HG03565 (cell line): ENCODE measurements around the gene SLC9A5.

Experiments
- ATAC-seq: cut with Tn5 transposase; IDR thresholded peaks from one replicate; pipeline ENCODE4 v1.9.1; 2021; ENCODE audit warnings: mild to moderate bottlenecking, moderate library complexity; ENCODE audit not compliant: unreplicated experiment

SLC9A5 gene

DNA sequence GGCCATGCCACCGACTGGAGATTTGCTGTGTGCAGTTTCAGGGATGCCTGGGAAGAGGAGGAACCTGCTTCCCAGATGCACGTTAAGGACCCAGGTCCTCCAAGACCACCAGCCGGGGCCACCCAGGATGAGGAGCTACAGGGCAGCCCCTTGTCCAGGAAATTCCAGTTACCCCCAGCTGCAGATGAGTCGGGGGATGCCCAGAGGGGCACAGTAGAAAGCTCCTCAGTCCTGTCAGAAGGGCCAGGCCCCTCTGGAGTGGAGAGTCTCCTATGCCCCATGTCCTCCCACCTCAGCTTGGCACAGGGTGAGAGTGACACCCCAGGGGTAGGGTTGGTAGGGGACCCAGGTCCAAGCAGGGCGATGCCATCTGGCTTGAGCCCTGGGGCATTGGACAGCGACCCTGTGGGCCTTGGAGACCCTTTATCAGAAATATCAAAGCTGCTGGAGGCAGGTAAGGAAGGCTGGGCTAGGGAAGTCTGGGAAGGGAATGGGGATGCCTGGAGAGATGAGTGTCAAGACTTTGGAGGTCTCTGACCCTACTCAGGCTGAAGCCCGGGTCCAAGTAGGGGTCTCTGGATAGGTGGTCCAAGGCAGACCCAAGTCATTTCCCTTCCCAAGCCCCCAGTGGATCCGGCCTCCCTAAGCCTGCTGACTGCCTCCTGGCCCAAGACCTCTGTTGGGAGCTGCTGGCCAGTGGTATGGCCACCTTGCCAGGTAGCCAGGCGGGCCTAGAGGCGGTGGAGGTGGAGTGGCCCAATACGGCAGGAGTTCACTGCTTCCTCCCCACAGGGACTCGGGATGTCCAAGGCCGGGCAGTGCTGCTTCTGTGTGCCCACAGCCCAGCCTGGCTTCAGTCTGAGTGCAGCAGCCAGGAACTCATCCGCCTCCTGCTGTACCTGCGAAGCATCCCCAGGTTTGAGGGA, 31.6 kb downstream of the SLC9A5 start:
- ATAC-seq, result no peak

DNA sequence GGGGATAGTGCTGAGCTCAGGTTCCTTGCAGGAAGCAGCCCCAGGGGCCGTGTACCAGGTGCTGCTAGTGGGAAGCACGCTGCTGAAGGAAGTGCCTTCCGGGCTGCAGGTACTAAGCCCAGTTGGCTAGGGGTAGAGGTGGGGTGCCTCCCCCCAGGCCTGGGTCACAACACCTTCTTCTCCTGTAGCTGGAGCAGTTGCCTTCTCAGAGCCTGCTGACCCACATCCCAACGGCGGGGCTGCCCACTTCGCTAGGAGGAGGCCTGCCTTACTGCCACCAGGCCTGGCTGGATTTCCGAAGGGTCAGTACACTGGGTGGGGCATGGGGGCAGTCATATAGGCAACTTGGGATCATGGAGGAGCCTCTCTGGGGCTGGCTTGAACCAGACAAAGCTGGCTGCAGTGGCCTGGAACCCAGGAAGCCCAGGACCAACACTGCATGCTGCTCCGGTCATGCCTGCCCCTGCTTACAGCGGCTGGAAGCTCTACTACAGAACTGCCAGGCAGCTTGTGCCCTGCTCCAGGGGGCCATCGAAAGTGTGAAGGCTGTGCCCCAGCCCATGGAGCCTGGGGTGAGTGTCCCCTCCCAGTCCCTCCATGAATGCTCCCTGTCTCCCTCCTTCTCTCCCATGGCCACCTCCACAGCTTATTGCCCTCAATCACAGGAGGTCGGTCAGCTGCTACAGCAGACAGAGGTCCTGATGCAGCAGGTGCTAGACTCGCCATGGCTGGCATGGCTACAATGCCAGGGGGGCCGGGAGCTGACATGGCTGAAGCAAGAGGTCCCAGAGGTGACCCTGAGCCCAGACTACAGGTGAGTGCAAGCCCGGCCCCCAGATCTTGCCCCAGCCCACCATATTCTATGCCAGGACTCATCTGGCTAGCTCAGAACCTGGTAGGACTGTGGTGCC, 33.0 kb downstream of the SLC9A5 start:
- ATAC-seq, result no peak

DNA sequence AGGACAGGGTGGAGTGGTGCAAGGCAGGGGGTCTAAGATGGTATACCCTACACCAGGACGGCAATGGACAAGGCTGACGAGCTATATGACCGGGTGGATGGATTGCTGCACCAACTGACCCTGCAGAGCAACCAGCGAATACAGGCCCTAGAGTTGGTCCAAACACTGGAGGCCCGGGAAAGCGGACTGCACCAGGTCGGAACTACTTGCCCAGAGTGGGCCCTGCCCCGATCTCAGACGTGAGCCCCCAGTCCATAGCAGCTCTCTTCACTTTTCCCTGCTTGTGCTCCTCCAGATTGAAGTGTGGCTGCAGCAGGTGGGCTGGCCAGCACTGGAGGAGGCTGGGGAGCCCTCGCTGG, 33.6 kb downstream of the SLC9A5 start:
- no peak for ATAC-seq

DNA sequence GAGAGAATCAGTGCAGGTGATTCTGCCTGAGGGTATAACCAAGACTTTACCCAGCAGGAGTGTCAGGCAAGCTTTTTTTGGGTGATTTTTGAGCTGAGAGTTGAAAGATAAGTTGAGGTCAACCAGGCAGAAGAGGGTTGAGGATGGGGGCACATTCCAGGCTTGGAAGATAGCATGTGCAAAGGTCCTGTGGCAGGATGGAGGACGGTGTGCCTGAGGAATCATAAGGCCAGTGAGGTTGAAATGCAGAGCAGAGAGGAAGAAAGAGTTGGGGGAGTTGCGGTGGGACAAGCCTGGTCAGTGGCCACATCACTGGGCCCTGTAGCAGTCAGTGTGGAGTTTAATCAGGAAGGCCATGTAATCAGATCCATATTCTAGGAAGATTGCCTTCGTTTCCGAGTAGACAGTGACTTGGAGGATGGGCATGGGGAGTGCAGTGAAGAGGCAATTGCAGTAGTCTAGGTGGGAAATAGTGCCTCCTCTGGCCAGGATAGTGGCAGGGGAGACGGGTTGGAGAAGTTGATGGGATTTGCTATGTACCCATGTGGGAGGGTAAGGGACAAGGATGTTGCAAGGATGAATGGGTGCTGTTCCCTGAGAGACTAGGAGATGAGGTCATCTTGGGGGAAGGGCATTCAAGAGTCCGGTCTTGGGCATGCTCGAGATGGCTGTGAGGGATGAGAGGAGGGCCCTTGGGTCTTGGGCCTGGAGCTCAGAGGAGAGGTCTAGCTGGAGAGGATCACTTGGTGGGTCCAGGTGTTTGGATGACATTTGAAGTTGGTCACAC, 34.5 kb downstream of the SLC9A5 start:
- no peak for ATAC-seq

- ATAC-seq, result no peak
Observed at GRCh38 chr16:67283826-67284555, 35.2 kb downstream of the SLC9A5 start.

DNA sequence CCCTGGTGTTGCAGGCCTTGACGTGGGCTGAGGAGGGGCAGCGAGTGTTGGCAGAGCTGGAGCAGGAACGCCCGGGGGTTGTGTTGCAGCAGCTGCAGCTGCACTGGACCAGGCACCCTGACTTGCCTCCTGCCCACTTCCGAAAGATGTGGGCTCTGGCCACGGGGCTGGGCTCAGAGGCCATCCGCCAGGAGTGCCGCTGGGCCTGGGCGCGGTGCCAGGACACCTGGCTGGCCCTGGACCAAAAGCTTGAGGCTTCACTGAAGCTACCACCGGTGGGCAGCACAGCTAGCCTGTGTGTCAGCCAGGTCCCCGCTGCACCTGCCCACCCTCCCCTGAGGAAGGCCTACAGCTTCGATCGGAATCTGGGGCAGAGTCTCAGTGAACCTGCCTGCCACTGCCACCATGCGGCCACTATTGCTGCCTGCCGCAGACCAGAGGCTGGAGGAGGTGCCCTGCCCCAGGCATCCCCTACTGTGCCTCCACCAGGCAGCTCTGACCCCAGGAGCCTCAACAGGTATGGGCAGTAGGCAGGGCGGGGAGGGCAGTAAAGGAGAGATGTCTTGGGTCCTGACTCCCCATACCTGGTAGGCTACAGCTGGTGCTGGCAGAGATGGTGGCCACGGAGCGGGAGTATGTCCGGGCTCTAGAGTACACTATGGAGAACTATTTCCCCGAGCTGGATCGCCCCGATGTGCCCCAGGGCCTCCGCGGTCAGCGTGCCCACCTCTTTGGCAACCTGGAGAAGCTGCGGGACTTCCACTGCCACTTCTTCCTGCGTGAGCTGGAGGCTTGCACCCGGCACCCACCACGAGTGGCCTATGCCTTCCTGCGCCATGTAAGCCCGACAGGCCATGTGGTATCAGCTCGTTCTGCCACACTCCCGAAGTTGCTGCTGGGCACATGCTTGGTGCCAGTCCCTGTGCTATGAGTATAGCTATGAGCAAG, 36.2 kb downstream of the SLC9A5 start:
- ATAC-seq, result no peak

DNA sequence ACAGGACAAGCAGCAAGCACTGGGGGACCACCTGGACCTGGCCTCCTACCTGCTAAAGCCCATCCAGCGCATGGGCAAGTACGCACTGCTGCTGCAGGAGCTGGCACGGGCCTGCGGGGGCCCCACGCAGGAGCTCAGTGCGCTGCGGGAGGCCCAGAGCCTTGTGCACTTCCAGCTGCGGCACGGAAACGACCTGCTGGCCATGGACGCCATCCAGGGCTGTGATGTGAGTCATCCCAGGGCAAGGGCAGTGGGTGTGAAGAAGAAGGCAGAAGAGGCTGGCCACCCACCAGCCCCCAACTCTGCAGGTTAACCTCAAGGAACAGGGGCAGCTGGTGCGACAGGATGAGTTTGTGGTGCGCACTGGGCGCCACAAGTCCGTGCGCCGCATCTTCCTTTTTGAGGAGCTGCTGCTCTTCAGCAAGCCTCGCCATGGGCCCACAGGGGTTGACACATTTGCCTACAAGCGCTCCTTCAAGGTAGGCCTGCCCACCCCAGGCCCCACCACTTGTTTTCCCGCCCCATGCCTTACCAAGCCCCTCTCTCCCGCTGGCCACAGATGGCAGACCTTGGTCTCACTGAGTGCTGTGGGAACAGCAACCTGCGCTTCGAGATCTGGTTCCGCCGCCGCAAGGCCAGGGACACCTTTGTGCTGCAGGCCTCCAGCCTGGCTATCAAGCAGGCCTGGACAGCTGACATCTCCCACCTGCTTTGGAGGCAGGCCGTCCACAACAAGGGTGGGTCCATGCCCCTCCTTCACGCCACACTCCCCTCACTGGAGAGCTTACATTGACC, 37.9 kb downstream of the SLC9A5 start:
- ATAC-seq, result no peak

DNA sequence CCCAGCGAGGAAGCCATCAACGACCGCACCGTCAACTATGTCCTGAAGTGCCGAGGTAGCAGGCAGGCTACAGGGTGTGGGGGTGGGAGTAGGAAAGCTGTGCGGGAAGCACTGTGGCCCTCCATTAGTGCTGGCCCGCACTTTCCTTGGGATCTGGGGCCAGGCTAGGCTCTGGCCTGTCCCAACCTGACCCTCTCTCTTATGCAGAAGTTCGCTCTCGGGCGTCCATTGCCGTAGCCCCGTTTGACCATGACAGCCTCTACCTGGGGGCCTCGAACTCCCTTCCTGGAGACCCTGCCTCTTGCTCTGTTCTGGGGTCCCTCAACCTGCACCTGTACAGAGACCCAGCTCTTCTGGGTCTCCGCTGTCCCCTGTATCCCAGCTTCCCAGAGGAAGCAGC, 39.2 kb downstream of the SLC9A5 start:
- ATAC-seq, result no peak

- ATAC-seq, result no peak
Observed at GRCh38 chr16:67291461-67291860, 42.7 kb downstream of the SLC9A5 start.

DNA sequence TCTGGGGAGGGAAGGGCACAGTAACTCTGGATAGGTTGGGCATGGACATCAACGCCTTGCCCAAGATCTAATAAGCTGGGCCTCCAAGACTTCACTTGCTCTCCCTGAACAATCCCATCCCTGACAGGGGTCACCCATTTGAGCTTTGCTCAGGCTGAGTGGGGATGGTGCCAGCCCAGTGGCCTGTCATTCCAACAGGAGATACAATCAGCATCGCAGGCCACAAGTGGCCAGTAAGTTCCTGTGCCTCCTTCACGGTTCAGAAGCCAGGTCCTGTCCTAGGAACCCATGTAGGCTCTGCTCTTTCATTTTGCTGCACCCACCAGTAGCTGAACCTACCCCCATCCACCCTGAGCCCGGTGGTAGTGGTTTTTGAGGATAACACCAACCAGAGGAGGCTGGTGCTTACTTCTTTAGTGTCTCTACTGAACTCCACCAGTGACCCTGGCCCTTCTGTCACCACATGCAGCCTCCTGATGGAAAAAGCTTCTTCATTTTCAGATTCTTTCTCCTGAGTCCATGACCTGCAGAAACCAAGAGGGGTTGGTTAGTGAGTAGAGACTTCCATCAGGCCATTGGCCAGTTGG, 45.5 kb downstream of the SLC9A5 start:
- no peak for ATAC-seq

- ATAC-seq, result no peak
Observed at GRCh38 chr16:67294938-67295361, 46.2 kb downstream of the SLC9A5 start.

DNA sequence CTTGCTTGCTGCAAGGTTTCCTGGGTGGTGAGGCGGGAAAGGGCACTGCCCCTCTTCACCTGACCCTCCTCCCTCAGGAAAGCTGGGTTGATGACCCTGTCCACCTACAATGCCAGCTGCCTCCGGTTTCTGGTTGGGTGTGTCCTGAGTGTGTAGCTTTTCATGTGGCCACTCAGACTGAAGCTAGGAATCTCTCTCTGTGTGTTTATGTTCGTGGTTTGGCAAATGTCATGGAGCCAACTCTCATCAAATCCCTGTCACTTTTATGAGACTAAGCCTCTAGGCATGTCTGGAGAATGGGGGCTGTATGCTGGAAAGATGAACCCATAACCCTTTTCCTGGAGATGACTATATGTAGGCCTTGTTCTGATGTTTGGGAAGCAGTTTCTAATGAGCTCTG, 47.6 kb downstream of the SLC9A5 start:
- ATAC-seq, result no peak

- ATAC-seq, result no peak
Observed at GRCh38 chr16:67298277-67298676, 49.5 kb downstream of the SLC9A5 start.

GRCh38 chr16:67299269-67299668, 50.5 kb downstream of the SLC9A5 start:
- no peak for ATAC-seq

DNA sequence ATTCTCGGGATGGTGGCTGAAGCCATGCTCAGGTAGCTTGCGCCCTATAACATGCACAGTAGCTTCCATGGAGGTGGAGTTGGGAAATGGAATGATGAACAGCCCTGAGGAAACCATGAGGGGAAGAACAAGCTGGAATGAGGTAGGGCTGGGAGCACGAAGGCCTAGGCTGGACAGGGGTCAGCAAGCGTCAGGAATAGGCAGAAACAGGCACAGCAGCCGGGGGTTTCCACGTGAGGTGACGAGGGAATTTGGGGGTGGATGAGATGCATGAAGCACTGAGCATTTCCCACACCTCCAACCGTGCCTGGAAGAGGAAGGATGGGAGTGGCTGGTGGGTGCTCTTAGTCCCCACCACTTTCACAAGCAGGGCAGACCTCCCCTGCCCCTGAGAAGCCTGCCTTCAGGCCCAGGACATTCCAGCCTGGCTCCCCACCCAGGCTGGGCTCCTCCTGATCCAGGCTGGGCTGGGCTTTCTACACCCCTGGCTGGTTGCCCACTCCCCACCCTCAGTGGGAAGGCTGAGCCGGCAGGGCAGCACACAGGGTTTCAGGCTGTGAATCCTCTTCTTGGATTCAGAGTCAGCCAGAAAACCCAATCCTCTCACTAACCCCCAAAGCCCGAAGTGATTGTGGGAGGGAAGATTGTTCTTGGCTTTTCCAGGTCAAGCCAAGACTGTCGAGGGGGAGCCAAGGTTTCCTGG, 52.5 kb downstream of the SLC9A5 start:
- ATAC-seq, result no peak

- ATAC-seq, result no peak
Observed at GRCh38 chr16:67302076-67302475, 53.3 kb downstream of the SLC9A5 start.

DNA sequence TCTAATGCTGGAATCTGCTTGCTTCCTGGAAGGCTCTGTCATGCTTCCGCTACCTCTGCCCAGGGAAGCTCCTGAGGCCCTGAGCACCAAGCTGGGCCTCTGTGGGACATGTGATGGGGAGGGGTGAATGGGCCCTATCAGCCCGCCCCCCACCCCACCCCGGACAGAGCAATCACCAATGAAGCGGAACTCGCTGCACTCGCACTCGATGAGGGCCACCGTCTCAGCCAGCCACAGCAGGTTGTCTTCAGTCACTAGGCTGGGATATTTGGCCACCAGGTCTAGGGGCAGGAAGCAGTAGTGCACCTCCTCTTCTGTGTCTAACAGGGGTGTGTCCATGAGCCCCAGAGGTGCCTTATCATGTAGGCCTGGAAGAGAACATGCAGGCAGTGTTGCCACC, 54.2 kb downstream of the SLC9A5 start:
- no peak for ATAC-seq
